ENCODE measurements around the gene FASTK.
"Not testable (repeated sequence)": the region's sequence is repeated elsewhere in the genome, so short reads cannot be mapped to it uniquely, and the experiment has no call there.

FASTK gene

GRCh38 chr7:151026771-151027727, 53.6 kb downstream of the FASTK start:
- not testable (repeated sequence) for FAIRE-seq

Data from colon (tissue), 2 donors.